ENCODE results near the gene RAB8B. TPM values are rescaled to one million over a fixed set of nuclear protein-coding genes. Genes with fewer than 3 reads are reported as not detected.
A peak's percentile ranks its signal among the peaks of the same experiment; 100 is the strongest.

RAB8B gene
- total RNA-seq, 1 experiment from 2014 or later, result 33.8 TPM

- H3K27me3 ChIP-seq (ENCODE audit: insufficient read depth, low read length), result no peaks in the 10 kb centered on the region
- no peak overlapping the region for H3K23ac ChIP-seq (ENCODE audit: insufficient read length, low read depth, low read length)
- no peak overlapping the region for H3K56ac ChIP-seq (ENCODE audit: insufficient read length, low read depth, low read length)
- Mint-ChIP-seq H3K36me3 (ENCODE audit: insufficient read depth in 1 of 3, low read depth in 3 of 3) (peaks cover 0 to 7% (median under 1%) of the 10 kb centered on the region in 3 experiments; a peak in 2 of 7 replicates), H3K4me1 (peaks cover 15 to 21% of the 10 kb centered on the region in 2 experiments), H3K9me3 (no peaks in the 10 kb centered on the region), H3K4me3 (no peak overlapping the region), H3K27me3 (ENCODE audit: low read depth) (no peaks in the 10 kb centered on the region), H3K27ac (peak overlapping the region in 1 of 3 experiments; percentile 13; a peak in 1 of 7 replicates)
- no peak overlapping the region for H2AFZ ChIP-seq (ENCODE audit: low read length)
- H4K91ac ChIP-seq (ENCODE audit: insufficient read length, low read depth, low read length), result no peak overlapping the region
- H3K4me2 ChIP-seq (ENCODE audit: insufficient read depth, insufficient read length, low read length), result no peak overlapping the region
- no peaks in the 10 kb centered on the region for H4K20me1 ChIP-seq (ENCODE audit: control insufficient read depth, insufficient read depth, insufficient read length)
- H3K79me2 ChIP-seq (ENCODE audit: insufficient read depth, low read length), result no peaks in the 10 kb centered on the region
- H4K5ac ChIP-seq (ENCODE audit: insufficient read length, low read depth, low read length), result no peak overlapping the region
- no peak overlapping the region for H3K14ac ChIP-seq (ENCODE audit: insufficient read depth, low read length)
- peaks cover 2% of the 10 kb centered on the region for H3K4me1 ChIP-seq (ENCODE audit: insufficient read depth, low read length)
- no peak overlapping the region for H2BK5ac ChIP-seq (ENCODE audit: insufficient read length, low read length)
- H3K9ac ChIP-seq (ENCODE audit: extremely low read depth, insufficient read length, low read length), result no peak overlapping the region
- no peaks in the 10 kb centered on the region for H3K9me3 ChIP-seq (ENCODE audit: control insufficient read depth, low read depth, low read length)
- H3K27ac ChIP-seq (ENCODE audit: insufficient read length, low read depth, low read length), result no peak overlapping the region
- H3K79me1 ChIP-seq (ENCODE audit: insufficient read depth, low read depth, low read length, poor library complexity, severe bottlenecking), result no peaks in the 10 kb centered on the region
- DNase-seq, result no peak
- no peak overlapping the region for H4K8ac ChIP-seq (replicated peaks; ENCODE audit: insufficient read length, low read depth, low read length)
- no peak overlapping the region for H2BK15ac ChIP-seq (ENCODE audit: low read depth, low read length)
- H3T11ph ChIP-seq (ENCODE audit: low read length), result no peak overlapping the region
- H3K18ac ChIP-seq (ENCODE audit: insufficient read length, low read depth, low read length), result no peak overlapping the region
- no CpG with 5 or more reads among the region's 4 CpGs for WGBS (ENCODE audit: extremely low coverage, insufficient read length, low lambda C conversion rate)
- no peak overlapping the region for H2AK5ac ChIP-seq (ENCODE audit: insufficient read length, low read length)
- H3K23me2 ChIP-seq (ENCODE audit: insufficient read length, low read depth, low read length, poor library complexity, severe bottlenecking), result no peaks in the 10 kb centered on the region
- H2BK120ac ChIP-seq (ENCODE audit: low read depth, low read length, poor library complexity, severe bottlenecking), result no peak overlapping the region
- no peak overlapping the region for H2BK12ac ChIP-seq (ENCODE audit: insufficient read length, low read depth, low read length)
- H2BK20ac ChIP-seq (ENCODE audit: low read depth, low read length, poor library complexity, severe bottlenecking), result no peak overlapping the region
- H3K4ac ChIP-seq (ENCODE audit: low read depth, low read length), result no peak overlapping the region
- no peak for TF ChIP-seq CTCF (conservative IDR thresholded peaks at IDR 0.05)
These were observed 119.1 kb downstream of the RAB8B start for GRCh38 chr15:63308491-63308890.

Data from H9 (cell line).